OCI-M2 (cell line): ENCODE data around the gene ITGBL1.

Source experiments
- DNase-seq: peaks from one replicate; lab custom pipeline; 2025; ENCODE audit not compliant: unreplicated experiment; lab: John Stamatoyannopoulos, UW

Gene ITGBL1

DNA sequence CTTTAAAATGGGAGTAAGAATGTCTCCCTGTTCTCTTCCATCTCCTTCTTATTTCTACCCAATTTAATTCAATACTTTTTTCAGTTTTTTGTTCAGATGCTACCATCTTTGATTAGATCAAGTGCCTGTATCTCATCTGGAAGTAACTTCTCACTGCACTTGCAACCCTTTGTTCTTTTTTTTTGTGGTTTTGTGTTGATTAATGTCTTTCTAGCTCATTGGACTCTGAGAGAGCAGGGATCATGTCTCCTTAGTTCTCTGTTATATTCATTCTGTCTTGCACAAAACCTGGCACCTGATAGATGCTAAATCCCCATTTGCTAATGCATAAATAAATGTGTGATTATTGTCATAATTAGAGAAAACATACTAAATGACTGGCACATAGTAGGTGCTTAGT, 834 bp upstream of the ITGBL1 start:
- DNase-seq = no peak

DNA sequence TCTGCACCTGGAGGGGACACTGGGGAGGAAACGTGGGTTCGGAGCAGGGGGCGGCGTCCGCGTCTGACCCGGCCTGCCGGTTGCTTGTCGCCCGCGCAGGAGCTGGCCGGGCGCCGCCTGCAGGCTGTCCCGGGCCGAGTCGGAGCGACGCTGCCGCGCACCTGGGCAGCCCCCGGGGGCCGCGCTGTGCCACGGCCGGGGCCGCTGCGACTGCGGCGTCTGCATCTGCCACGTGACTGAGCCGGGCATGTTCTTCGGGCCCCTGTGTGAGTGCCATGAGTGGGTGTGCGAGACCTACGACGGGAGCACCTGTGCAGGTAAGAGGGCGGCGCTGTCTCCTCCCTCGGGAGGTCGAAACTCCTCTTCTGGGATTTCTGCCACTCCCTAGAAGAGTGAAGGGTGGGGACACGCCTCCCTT, 1.3 kb downstream of the ITGBL1 start:
- DNase-seq = no peak

DNA sequence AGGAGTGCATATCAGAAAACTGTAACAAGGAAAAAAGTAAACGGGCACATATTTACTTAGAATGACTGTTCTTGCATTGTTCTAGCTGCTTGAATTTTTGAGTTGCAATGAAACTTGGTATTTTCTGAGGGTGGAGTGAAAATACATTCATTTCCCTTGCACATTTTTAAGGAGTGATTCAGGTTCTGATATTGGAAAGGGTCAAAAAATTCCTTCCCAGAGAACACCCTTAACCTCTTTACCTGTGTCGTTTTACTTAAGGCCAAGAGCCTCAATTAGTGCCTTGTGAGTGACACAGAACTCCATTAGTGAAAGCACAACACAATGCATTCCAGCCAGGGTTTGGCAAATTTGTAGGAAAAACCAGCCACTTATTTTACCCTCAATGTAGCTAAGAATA, 2.3 kb downstream of the ITGBL1 start:
- DNase-seq = no peak

DNA sequence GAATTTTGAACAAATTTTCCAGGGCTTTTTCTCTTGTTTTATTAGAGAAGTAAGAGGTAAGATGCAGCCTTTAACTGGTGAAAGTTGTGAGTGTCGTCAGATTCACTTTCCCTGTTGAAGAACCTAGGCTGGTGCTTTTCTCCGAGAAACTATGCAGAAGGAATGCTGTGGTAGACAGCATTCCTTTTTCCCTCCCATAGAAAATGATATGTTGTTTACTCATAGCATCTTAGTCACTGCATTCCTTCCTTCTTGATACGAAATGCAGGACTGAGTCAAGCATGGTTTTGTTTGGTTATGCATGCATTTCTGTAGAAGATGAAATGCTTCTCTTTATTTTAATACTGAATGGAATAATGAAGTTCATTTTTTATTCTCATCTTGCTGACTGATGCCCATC, 3.4 kb downstream of the ITGBL1 start:
- no peak for DNase-seq

DNA sequence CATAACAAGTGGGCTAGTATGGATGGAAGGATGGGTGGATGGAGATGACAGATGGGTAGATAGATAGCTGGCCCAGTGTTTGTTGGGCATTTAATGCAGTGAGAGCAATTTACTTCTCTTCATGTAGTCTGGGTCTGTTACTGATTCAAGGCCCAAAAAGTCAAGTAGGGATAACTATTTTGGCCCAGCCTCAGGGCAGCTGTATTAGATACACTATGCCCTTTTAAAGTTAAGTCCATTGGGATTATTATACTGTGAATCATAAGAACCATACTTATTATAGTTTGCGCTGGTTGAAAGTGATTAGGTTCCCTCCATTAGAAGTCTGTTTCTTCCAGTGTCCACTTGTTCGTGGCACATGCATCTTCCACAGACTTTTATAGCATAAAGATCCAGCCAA, 4.7 kb downstream of the ITGBL1 start:
- DNase-seq = no peak

DNA sequence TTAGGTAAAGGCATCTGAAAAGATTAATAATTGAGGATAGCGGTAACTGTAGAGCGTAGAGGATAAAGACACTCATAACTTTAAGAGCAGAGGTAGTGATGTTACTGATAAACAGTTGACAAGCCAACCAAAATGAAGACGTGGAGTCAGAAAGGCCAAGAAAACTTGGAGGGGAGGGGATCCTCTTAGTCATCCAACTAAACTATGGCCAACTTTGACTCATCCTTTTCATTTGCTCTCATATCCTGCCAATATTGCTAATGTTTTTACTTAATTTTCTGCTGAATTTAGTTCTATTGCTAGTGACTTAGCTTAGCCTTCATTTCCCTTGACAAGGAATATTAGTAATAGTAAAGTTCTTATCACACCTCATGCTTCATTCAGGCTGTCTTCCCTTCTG, 13.4 kb downstream of the ITGBL1 start:
- DNase-seq = no peak

DNA sequence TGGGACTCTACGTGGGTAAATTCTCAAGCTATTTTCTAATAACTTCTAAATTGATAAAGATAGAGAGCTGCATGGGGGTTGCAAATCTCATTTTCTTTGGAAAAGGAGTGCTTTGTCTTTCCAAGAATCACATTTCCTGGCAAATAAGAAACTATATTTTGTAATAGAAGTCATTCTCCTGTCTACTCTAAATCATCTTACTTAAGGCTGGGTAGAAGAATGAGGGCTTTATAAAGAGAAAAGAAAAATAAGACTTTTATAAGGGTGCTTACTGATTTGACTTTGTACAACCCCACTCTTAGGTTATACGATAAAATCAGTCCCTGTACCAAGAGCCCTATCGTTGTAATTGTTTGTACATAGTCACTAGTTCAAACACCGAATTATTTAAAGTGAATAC, 14.9 kb downstream of the ITGBL1 start:
- DNase-seq = no peak

DNA sequence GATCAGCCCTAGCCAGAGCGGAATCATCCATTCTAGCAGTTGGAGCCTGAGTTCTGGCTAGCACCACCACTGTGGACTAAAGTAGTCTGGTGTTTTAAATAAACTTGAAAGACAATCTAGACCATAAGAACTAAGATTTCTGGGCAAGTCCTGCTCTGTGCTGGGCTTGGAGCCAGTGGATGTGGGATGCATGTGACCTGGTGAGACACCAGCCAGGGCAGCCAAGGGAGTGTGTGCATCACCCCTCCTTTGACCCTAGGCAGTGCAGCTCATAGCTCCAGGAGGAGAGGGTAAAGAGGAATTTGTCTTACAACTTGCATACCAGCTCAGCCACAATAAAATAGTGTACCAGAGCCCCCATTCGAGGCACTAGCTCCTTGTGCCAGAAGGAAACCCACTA, 21.0 kb downstream of the ITGBL1 start:
- DNase-seq = no peak

DNA sequence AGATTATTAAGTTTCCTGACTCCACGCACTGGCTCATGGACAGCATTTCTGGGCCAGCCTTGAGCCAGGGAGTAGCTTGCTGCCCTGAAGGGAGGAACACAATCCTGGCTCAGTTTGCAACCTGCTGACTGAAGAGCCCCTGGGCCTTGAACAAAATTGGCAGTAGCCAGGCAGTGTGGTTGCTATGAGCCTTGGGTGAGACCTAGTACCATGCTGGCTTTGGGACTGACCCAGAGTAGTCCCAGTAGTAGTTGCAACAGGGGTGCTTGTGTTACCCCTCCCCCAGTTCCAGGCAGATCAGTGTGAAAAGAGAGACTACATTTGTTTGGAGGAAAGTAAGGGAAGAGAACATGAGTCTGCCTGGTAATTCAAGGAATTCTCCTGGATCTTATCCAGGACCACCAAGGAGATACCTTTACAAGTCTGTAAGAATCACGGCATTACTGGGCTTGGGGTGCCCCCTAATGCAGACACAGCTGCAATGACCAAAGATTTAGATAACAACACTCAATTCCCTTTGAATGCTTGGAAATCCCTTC, 22.0 kb downstream of the ITGBL1 start:
- DNase-seq = no peak

DNA sequence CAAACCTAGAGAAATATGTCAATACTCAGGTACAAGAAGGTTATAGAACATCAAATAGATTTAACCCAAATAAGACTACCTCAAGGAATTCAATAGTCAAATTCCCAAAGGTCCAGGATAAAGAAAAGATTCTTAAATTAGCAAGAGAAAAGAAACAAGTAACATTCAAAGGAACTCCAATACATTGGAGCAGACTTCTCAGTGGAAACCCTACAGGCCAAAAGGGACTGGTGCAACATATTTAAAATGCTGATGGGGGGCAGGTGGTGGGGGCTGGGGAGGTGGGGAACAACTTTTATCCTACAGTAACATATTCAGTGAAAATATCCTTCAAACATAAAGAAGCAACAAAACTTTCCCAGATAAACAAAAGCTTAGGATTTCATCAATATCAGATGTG, 23.1 kb downstream of the ITGBL1 start:
- DNase-seq = no peak

DNA sequence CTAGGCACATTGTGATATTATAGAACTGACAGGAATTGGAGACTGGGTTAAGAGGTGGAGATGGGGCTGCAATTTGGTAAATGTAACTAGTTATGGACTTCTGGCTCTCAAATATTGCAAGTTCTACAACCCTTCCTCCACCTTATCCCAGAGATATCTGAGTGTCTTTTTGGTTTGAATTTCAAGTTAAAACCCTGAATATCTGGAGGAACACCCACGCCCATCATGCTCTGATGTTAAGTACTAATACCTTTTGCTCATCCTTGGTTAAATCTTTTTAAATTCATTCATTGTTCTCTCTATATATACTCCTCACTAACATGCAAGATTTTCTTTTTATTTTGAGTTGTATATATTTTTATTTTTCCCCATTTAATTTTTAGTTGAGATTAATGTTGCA, 28.9 kb downstream of the ITGBL1 start:
- DNase-seq = no peak

DNA sequence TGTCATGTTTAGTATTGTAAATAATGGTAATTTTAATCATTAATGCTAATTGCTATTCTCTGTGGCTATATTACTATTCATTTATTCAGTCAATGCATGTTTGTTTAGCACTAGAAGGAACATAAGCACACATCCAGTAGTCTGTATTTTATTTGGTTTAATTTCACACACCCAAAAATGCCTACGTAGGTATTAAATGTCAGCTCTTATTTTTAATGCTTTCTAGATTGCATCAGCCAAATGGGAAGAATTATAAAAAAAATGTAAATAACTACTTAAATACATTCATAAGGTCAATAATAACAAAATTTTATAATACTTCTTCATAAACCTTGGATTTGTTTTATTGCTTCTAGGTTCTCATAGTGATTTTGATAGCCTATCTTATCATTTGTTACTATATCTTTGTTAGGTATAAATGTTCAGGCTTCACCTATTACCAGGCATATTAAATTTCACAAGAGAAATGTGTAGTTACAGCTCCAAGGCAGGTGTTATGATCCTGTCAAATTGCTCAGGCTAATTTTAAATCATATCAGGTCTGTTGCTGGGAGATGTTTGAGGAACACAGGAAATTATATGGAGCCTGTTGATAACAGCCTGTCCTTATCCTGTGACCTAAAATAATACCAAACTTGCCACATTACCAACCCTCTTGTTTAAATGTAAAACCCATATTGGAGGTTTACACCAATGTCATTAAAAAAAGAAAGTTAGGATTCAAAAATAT, 34.4 kb downstream of the ITGBL1 start:
- no peak for DNase-seq

DNA sequence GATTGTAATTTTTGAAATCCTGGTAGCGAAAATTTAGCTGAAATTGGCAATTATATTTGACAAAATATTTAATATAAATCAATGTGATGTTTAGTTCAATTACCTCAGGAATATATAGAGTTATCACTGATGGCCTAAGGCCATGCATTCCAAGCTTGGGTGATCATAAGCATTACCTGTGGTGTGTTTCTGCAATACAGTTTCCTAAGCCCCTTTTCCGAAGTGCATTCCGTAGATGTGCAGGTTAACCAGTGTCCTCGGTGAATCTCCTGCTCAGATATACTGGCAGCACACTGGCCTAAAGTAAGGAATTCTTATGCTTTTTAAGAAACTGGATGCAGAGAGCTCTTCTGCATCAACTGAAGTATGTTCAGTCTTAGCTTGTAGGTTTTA, 35.0 kb downstream of the ITGBL1 start:
- no peak for DNase-seq

DNA sequence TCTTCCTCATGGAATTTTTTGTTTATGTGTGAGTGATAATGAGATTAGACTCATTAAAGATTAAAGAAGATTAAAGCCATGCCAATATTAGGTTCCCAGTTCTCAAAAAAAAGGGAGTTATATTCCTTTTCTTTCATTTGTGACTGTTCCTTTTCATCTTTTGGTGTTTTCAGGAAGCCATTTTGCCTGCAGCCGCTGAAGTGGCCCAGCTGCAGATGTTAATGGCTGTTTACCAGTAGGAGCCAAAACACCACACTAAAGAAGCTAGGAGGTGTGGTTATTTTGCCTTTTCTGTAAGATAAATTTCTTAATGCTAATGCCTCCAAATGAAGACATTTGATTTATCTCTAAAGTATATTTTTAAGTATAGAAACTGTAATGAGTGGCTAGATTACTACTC, 36.3 kb downstream of the ITGBL1 start:
- no peak for DNase-seq

DNA sequence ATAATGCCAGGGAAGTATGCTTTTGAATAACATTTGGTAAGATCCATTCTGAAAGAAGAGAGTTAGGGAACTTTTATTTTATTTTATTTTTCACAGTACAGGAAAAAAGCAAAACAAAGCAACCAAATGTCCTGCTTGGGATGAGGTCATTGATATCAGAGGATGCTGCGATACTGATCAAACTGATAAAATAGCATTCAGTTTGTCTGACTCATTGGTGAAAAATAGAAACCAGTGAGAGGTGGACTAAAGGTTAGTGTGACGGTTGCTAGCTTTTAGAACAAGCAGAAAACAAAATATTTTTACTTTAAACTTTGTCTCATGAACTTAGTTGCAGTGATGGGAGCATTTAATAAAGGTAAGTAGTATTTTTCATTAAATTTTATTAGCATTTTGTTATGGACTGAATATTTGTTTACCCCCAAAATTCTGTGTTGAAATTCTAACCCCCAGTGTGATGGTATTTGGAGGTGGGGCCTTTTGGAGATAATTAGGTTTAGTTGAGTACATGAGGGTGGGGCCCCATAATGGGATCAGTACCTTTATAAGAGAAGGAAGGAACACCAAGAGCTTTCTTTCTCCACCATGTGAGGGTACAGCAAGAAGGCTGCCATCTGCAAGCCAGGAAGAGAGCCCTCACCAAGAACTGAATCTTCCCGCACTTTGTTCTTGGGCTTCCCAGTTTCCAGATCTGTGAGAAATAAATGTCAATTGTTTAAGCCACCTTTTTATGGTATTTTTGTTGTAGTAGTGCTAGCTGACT, 37.3 kb downstream of the ITGBL1 start:
- DNase-seq = no peak

DNA sequence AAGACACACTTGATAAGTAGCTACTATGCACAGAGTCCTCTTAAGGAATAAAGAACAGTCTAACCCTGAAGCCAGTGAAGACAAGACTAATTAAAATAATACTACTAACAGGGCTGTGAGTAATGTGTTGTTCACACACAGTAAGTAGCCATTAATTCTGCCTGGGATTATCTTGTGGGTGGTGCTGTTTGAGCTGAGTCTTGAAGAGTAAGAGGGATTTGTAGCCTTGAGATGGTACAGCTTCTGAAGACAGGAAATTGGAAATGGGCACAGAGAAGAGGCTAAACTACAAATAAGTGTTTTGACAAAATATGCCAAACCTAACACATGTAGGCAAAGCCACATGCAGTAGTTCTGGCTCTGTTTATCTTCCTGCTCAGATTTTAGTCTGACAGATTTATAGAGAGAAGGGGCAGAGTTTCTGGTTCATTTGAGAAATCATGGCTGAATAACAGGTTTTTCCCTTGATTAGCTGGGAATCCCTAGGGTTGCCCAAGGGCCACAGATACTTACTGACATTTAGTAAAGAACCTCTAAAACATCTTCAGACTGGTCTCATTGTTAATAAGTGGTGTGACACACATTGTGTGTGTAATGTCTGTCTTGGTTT, 38.0 kb downstream of the ITGBL1 start:
- no peak for DNase-seq

DNA sequence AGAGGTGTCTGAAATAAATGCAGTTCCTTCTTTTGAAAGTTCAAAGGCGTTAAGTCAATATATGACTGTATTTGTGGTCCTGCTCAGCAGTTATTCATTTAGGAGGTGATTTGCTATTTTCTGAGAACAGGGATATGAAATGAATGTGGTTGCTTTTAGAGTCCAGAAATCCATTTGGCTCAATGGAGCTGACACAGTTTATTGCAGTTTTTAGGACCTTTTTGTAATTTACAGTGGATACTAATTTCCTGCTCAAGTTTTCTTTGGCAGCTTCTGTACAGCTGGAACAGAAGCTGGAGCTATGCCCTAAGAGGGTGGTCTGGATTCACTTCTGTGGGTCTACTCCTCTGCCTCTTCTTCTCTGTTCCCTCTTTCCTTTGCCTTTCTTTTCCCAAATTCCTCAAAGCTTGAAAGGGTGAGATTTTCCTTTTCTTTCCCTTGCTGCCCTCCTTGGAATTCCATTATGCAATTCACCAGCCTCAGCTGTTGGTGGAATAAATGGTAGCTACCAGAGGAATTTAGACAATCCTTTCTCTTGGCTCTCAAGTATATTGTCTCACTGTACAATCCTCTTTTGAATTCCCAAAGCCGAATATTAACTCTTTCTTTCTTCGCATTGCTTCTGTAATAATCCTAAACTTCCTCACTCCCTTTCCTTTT, 39.9 kb downstream of the ITGBL1 start:
- no peak for DNase-seq

DNA sequence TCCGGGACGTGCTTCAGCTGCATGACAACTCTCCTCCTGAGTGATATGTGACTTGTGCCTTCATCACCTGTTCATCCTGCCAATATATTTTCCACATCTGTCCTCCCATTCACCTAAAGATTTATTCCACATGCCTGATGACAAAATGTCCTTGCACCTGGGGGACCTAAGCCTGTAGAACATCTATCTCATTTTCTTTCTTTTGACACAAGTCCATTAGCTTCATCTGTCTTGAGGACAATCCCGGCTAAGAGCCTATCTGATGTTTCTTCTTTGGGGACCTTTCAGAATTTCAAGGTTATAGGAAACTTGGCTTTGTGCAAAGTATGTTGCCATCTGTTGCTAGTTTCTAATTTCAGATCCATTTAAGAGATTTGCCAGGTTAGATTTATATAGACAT, 41.1 kb downstream of the ITGBL1 start:
- no peak for DNase-seq

DNA sequence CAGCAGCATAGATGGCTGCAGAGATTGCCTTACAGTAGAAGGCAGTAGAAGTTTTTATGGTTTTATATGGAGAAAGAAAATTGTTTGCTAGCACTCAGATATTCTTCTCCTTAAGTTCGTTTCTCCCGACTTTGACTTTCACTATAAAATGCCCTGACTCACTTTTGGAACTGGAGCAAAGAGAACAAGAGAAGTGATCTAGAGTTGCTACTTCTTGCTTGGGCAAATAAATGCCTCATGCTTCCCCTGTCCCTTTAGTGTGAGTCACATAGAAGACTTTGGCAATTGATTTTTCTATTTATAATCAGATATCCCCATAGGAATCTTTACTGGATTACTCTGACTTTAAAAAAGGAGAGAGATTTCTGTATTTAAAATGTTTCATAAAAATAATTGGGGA, 46.9 kb downstream of the ITGBL1 start:
- no peak for DNase-seq

DNA sequence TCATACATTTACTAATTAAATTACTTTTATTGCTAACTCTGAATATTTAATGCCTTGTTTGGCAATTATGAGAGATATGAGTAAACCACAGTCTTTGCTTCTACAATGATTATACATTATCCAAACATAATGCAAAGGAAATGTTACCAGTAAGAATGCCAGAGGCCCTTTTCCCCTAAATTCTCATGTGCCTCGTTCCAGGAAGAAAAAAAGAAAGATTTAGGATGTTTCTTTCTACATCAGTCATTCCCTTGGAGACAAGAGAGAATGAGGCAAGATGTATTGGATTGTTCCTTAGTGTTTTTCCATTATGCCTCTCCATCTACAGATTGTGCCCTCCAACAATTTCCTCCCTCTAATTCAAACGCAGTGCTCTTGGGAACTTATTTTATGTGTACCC, 50.1 kb downstream of the ITGBL1 start:
- no peak for DNase-seq

DNA sequence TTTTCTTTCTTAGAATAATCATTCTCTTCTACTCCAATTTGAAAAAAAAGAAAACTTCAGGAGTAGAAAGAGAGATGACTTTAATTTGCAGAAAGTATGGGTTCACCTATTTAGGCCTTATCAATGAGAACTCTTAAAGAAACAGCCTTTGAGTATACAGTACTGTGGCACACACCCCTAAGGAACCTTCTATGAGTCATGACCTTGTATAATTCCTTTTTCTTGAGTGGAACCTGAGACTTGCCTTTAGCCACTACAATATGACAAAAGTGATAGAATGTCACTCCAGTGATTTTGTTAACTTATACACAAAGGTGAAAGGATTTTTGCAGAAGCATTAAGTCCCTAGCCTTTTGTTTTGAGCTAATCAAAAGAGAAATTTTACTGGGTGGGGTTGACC, 58.7 kb downstream of the ITGBL1 start:
- no peak for DNase-seq

DNA sequence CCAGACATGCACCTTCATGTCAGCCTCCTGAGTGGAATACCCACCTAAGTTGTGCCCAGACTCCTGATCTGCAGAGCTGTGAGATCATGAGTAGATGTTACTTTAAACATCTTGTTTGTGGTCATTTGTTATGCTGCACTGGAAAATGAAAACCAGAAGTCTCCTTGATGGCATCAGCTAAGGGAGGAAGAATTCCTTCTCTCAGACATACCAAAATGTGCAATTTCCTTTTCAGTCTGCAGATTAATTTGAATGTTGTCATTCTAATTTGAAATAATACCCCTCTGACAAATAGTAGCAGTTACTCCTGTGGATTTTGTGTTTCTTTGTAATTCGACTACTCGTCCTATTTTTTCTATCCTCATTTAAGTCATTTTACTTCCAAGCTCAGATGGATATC, 59.3 kb downstream of the ITGBL1 start:
- DNase-seq = no peak
